ENCODE measurements around the gene PITX2. TPM values are rescaled to one million over a fixed set of nuclear protein-coding genes. Genes with fewer than 3 reads are reported as not detected.
A peak's percentile ranks its signal among the peaks of the same experiment; 100 is the strongest.

The PITX2 gene
- total RNA-seq (2021; fragmentation: NEBNext Ultra II Directional; extraction: Animal tissue kit (Norgen Biotek cat#: 25700)) (0.44 and 0.67 TPM in 2 replicates), polyA plus RNA-seq (2011; rRNA removed) (0.09 and 0.31 TPM in 2 replicates), polyA minus RNA-seq (2011; rRNA and poly(A)+ RNA removed) (not detected in 2 replicates)
- polyA plus RNA-seq (2011; cell fraction: cytosol; rRNA removed), result 0.08 TPM
- 0.13 TPM for polyA plus RNA-seq (2011; cell fraction: nucleus; rRNA removed)
- polyA plus RNA-seq (2012, experiment 1 of 2), result 0.14 to 0.50 TPM (median 0.25 TPM) in 4 replicates
- polyA plus RNA-seq (2012, experiment 2 of 2), result 0.26 TPM
- 0.85 TPM for polyA plus RNA-seq (2013, experiment 1 of 2)
- 0.64 TPM for polyA plus RNA-seq (2013, experiment 2 of 2)
- polyA minus RNA-seq (2011; cell fraction: cytosol; rRNA and poly(A)+ RNA removed), result not detected
- polyA minus RNA-seq (2011; cell fraction: nucleus; rRNA and poly(A)+ RNA removed), result 0.40 TPM
- long read RNA-seq, experiment 1, result 0 reads
- long read RNA-seq, experiment 2, result 0 reads

DNA sequence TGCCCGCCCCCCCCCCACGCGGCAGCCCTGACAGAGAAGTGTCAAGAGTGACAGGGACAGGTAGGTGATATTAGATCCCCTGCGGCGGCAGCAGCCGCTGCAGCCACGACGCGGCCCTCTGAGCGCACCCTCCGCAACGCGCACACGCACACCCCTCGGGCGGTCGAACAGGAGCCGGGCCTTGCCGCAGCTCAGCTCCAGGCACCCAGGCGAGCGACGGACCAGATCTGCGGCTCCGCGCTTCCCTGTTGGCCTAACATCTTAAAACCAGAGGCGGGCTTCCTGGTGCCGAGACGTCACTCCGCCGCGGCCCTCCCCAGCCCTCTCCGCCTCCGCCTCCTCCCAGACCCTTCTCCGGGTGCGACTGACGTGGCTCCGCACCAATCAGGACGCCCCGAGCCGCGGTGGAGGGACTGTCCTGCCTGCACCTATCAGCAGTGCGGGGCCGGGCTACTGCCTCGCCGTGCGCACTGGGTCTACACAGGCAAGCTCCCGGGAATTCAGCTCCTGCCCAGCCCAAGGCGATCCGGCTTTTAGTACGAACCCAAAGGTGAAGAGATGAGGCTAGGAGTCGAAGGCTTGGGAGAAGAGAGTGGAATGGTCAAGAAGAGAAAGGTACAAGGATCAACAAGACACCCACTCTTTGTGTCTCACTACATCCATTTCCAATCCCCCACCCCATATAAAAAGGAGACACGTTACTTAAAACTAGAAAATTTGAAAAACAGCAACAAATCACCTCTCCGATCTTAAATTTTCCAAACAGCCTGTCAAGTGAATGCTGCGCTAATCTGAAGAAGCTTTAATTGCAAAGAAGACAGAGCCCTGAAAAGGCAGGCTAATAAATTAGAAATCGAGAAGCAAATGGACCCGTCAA, at the start of gene PITX2:
TSS of gene PITX2 (minus strand) at position 237 of the 877 bp plus-strand sequence. CDS start 617 bp downstream, outside the sequence.
- CTCF ChIA-PET (ENCODE audit: partially characterized antibody), result interaction anchor here (0.6 to 3.5 kb wide), 8 partner anchors 11 to 348 kb away, joined by 3 to 17 read pairs (median 4); no protein-coding TSS in a partner anchor
- no peak for TF ChIP-seq ZNF274 (IDR thresholded peaks at IDR 0.05; ENCODE audit: borderline replicate concordance, extremely low read depth, low read length)
- TF ChIP-seq NANOG (IDR thresholded peaks at IDR 0.05; ENCODE audit: insufficient read depth, low read depth, low read length, poor library complexity, severe bottlenecking), result no peak
- TF ChIP-seq HDAC6 (IDR thresholded peaks at IDR 0.05; ENCODE audit: low read depth, low read length), result no peak
- peak; percentile 81 for TF ChIP-seq TEAD4 (IDR thresholded peaks at IDR 0.05; ENCODE audit: low read depth, low read length)
- 0 out of 2 replicates have a peak, but pooled peaks have one; percentile 6 for TF ChIP-seq SUZ12 (IDR thresholded peaks at IDR 0.05; ENCODE audit: low read length)
- 0 out of 2 replicates have a peak, but pooled peaks have one; percentile 15 for TF ChIP-seq TAF1 (IDR thresholded peaks at IDR 0.05; ENCODE audit: low read depth, low read length)
- TF ChIP-seq JUN (IDR thresholded peaks at IDR 0.05; ENCODE audit: low read depth, low read length), result no peak
- no peak for TF ChIP-seq KDM1A (IDR thresholded peaks at IDR 0.05; ENCODE audit: borderline replicate concordance, low read length)
- no peak for TF ChIP-seq JUND (IDR thresholded peaks at IDR 0.05; ENCODE audit: low read length)

More for the DNA sequence above, at the start of gene PITX2:
- POLR2A ChIA-PET (ENCODE audit: partially characterized antibody), result interaction anchor here (1.3 to 2.0 kb wide), 3 partner anchors 10 to 14 kb away, joined by 3 to 7 read pairs (median 5); no protein-coding TSS in a partner anchor
- WGBS, 2 experiments (ENCODE audit: extremely low coverage in 1 of 2, insufficient coverage in 1 of 2, insufficient read length in 1 of 2, insufficient replicate concordance in 2 of 2, low coverage in 1 of 2, low lambda C conversion rate in 2 of 2, missing lambda C conversion rate in 1 of 2), result 4% methylated on average over 56 of the region's 56 CpGs; no CpG with 5 or more reads in 1 of the 2 experiments
- H3K4me3 ChIP-seq (ENCODE audit: extremely low read depth in 1 of 4, insufficient read depth in 2 of 4, low read depth in 3 of 4, low read length in 4 of 4), result peak within 1 kb of the TSS; percentile 14 to 53 (median 35); a peak in 7 of 8 replicates
- H3K18ac ChIP-seq (ENCODE audit: extremely low read depth, low read length), result no peak within 1 kb of the TSS
- DNase-seq (ENCODE audit: low read depth in 1 of 2, low spot score in 2 of 2) (peak; percentile 97 to 99), FAIRE-seq (peak; percentile 28)
- H2BK5ac ChIP-seq (ENCODE audit: low read depth, low read length), result no peak within 1 kb of the TSS
- no peaks in the 10 kb centered on the region for H3K79me1 ChIP-seq (ENCODE audit: low read depth, low read length)
- H3K79me2 ChIP-seq (ENCODE audit: control insufficient read depth in 1 of 2, insufficient read depth in 2 of 2, low read length in 2 of 2), result no peaks in the 10 kb centered on the region
- no peak within 1 kb of the TSS for H2BK15ac ChIP-seq (ENCODE audit: low read length)
- no peak within 1 kb of the TSS for H2AK5ac ChIP-seq (ENCODE audit: low read depth, low read length)
- peaks cover 10% of the 10 kb centered on the region; the same call in 1 of the 2 replicates for H3K23me2 ChIP-seq (ENCODE audit: low read depth, low read length)
- peak within 1 kb of the TSS; percentile 50; the same call in 1 of the 2 replicates for H2BK12ac ChIP-seq (ENCODE audit: low read depth, low read length)
- no peaks in the 10 kb centered on the region for H3K9me3 ChIP-seq (ENCODE audit: insufficient read depth in 2 of 2, low read depth in 1 of 2, low read length in 1 of 2)
- H3K23ac ChIP-seq (ENCODE audit: insufficient read length), result no peak within 1 kb of the TSS
- H3K27me3 ChIP-seq (replicated peaks in 1 of 4; ENCODE audit: control insufficient read depth in 3 of 4, extremely low read depth in 1 of 4, insufficient read depth in 3 of 4, low read length in 3 of 4), result peaks cover 89 to 98% (median 95%) of the 10 kb centered on the region in 4 experiments
- H4K20me1 ChIP-seq (replicated peaks in 1 of 2; ENCODE audit: control insufficient read depth in 1 of 2, insufficient read depth in 2 of 2, low read length in 2 of 2), result peaks cover 3 to 29% of the 10 kb centered on the region in 2 experiments
- no peak within 1 kb of the TSS for H3K56ac ChIP-seq (replicated peaks; ENCODE audit: insufficient read length, low read depth, low read length)
- peaks cover 0 to 5% (median 0%) of the 10 kb centered on the region in 4 experiments; a peak in 1 of 8 replicates for H3K36me3 ChIP-seq (ENCODE audit: control insufficient read depth in 2 of 4, insufficient read depth in 4 of 4, low read length in 3 of 4)
- no peak within 1 kb of the TSS for H4K5ac ChIP-seq (ENCODE audit: insufficient read length, low read depth, low read length)
- H2BK120ac ChIP-seq (replicated peaks; ENCODE audit: low read depth, low read length), result no peak within 1 kb of the TSS
- peak within 1 kb of the TSS; percentile 1; the same call in 1 of the 2 replicates for H4K8ac ChIP-seq (ENCODE audit: extremely low read depth, insufficient read depth, low read length)
- no peak within 1 kb of the TSS for H2AFZ ChIP-seq (ENCODE audit: low read length)
- no peak within 1 kb of the TSS for H2BK20ac ChIP-seq (ENCODE audit: low read length)
- H3K27ac ChIP-seq (ENCODE audit: low read depth, low read length), result no peak within 1 kb of the TSS
- no peak within 1 kb of the TSS for H3K9ac ChIP-seq (replicated peaks in 1 of 4; ENCODE audit: extremely low read depth in 1 of 4, low read depth in 3 of 4, low read length in 3 of 4)
- no peak within 1 kb of the TSS for H3K4ac ChIP-seq (replicated peaks; ENCODE audit: insufficient read length, low read depth, low read length)
- H3K14ac ChIP-seq (ENCODE audit: insufficient read length), result no peak within 1 kb of the TSS
- peaks cover 4 to 29% (median 22%) of the 10 kb centered on the region in 4 experiments for H3K4me1 ChIP-seq (replicated peaks in 1 of 4; ENCODE audit: control insufficient read depth in 3 of 4, insufficient read depth in 4 of 4, low read length in 3 of 4)
- no peak within 1 kb of the TSS for H4K91ac ChIP-seq (replicated peaks; ENCODE audit: insufficient read length, low read length)
- H3K4me2 ChIP-seq (ENCODE audit: insufficient read depth in 1 of 2, low read depth in 2 of 2, low read length in 2 of 2), result peak within 1 kb of the TSS; percentile 90 to 92
